IMR-90 (cell line): Measurements from ENCODE around the gene TRIP4. TPM values are rescaled to one million over a fixed set of nuclear protein-coding genes. Genes with fewer than 3 reads are reported as not detected.
"Not testable (repeated sequence)": the region's sequence is repeated elsewhere in the genome, so short reads cannot be mapped to it uniquely, and the experiment has no call there.

Experiments
- ATAC-seq: fragments of 200-7000 bp; cut with Tn5 transposase; 2 replicates; pipeline ENCODE4 v1.9.1; 2020; ENCODE audit warnings: low read depth, mild to moderate bottlenecking, moderate library complexity
- BruUV-seq: library from RNA; stranded (reverse); fragments of 400-500 nt; replicated peaks from 2 replicates; lab custom pipeline; 2021; lab: Mats Ljungman, UMichigan
- CTCF ChIA-PET: fragments of 300-600 bp; formaldehyde crosslinking; extraction: SDS; loops from one replicate; lab custom pipeline; 2021; ENCODE audit warnings: antibody characterized with exemption; lab: Yijun Ruan, JAX
- POLR2A ChIA-PET: fragments of 300-600 bp; sonication (Branson Sonifier 250); formaldehyde crosslinking; loops from one replicate; lab custom pipeline; 2022; ENCODE audit warnings: antibody characterized with exemption; ENCODE audit not compliant: unreplicated experiment; lab: Charles Lee
- DNase-seq: peaks from one replicate; pipeline ENCODE4 v3.0.0; 2013
- H2AFZ ChIP-seq: replicated peaks from 2 replicates; pipeline ENCODE3; 2013; ENCODE audit warnings: low read length, mild to moderate bottlenecking; ENCODE audit not compliant: poor library complexity
- H2AK5ac ChIP-seq: 2 replicates; pipeline ENCODE4 v1.6.1; 2013; ENCODE audit warnings: low read depth, low read length, inconsistent platforms
- H2AK9ac ChIP-seq: replicated peaks from 2 replicates; pipeline ENCODE3; 2013; ENCODE audit warnings: mild to moderate bottlenecking, low read depth, low read length, moderate library complexity; ENCODE audit not compliant: poor library complexity
- H2BK120ac ChIP-seq: 2 replicates; pipeline ENCODE4 v1.6.1; 2013; ENCODE audit warnings: low read depth, low read length, inconsistent platforms
- H2BK15ac ChIP-seq: 3 replicates; pipeline ENCODE4 v1.6.1; 2013; ENCODE audit warnings: low read depth, low read length, inconsistent platforms
- H2BK20ac ChIP-seq: 2 replicates; pipeline ENCODE4 v1.6.1; 2013; ENCODE audit warnings: low read depth, mild to moderate bottlenecking, inconsistent platforms, low read length, moderate library complexity
- H2BK5ac ChIP-seq: 2 replicates; pipeline ENCODE4 v1.6.1; 2013; ENCODE audit warnings: mild to moderate bottlenecking, low read depth, low read length, inconsistent platforms; ENCODE audit not compliant: poor library complexity, severe bottlenecking
- H3K14ac ChIP-seq: replicated peaks from 2 replicates; pipeline ENCODE4 v1.6.1; 2013; ENCODE audit warnings: low read depth, low read length, inconsistent platforms
- H3K18ac ChIP-seq: 2 replicates; pipeline ENCODE4 v1.6.1; 2013; ENCODE audit warnings: low read depth, low read length, control low read depth
- H3K23ac ChIP-seq: 2 replicates; pipeline ENCODE4 v1.6.1; 2013; ENCODE audit warnings: low read depth, low read length, inconsistent platforms
- H3K27ac ChIP-seq: 2 replicates; pipeline ENCODE4 v1.5.1; 2013; ENCODE audit warnings: mild to moderate bottlenecking, control low read depth, low read length; ENCODE audit not compliant: insufficient read depth
- H3K27me3 ChIP-seq: 2 replicates; pipeline ENCODE4 v1.6.1; 2013; ENCODE audit warnings: low read length; ENCODE audit not compliant: control insufficient read depth, insufficient read depth
- H3K36me3 ChIP-seq: 2 replicates; pipeline ENCODE4 v1.6.1; 2013; ENCODE audit warnings: low read length, mixed read lengths; ENCODE audit not compliant: control insufficient read depth, insufficient read depth
- H3K4ac ChIP-seq: 2 replicates; pipeline ENCODE4 v1.6.1; 2013; ENCODE audit warnings: low read depth, low read length, inconsistent platforms
- H3K4me1 ChIP-seq: 2 replicates; pipeline ENCODE4 v1.6.1; 2013; ENCODE audit warnings: low read length, mixed read lengths; ENCODE audit not compliant: control insufficient read depth, insufficient read depth
- H3K4me2 ChIP-seq: 2 replicates; pipeline ENCODE4 v1.6.1; 2013; ENCODE audit warnings: low read depth, mild to moderate bottlenecking, control low read depth, low read length, moderate library complexity
- H3K4me3 ChIP-seq: 2 replicates; pipeline ENCODE4 v1.5.1; 2013; ENCODE audit warnings: low read depth, mild to moderate bottlenecking, control low read depth, low read length, moderate library complexity; ENCODE audit not compliant: insufficient read depth
- H3K56ac ChIP-seq: 2 replicates; pipeline ENCODE4 v1.6.1; 2013; ENCODE audit warnings: low read length, inconsistent platforms; ENCODE audit not compliant: insufficient read depth; ENCODE audit errors: extremely low read depth
- H3K79me1 ChIP-seq, 2 experiments: 2 replicates each; pipeline ENCODE4 v1.6.1; 2013; ENCODE audit warnings: low read length in 2 of 2, inconsistent platforms in 1 of 2, low read depth in 1 of 2
- H3K9ac ChIP-seq: 2 replicates; pipeline ENCODE4 v1.6.1; 2013; ENCODE audit warnings: low read depth, low read length, control low read depth
- H3K9me1 ChIP-seq: 2 replicates; pipeline ENCODE4 v1.6.1; 2013; ENCODE audit warnings: low read length, inconsistent platforms; ENCODE audit not compliant: insufficient read depth
- H3K9me3 ChIP-seq: 2 replicates; pipeline ENCODE4 v1.6.1; 2013; ENCODE audit warnings: low read length; ENCODE audit not compliant: control insufficient read depth, insufficient read depth
- H4K20me1 ChIP-seq: 2 replicates; pipeline ENCODE4 v1.6.1; 2013; ENCODE audit warnings: low read length, inconsistent platforms; ENCODE audit not compliant: insufficient read depth
- H4K5ac ChIP-seq: 2 replicates; pipeline ENCODE4 v1.6.1; 2013; ENCODE audit warnings: mild to moderate bottlenecking, low read depth, low read length, control low read depth
- H4K8ac ChIP-seq, 2 experiments: 2 replicates each; pipeline ENCODE4 v1.6.1; 2013; ENCODE audit warnings: low read depth in 2 of 2, low read length in 2 of 2, control low read depth in 1 of 2, inconsistent platforms in 1 of 2
- H4K91ac ChIP-seq: 2 replicates; pipeline ENCODE4 v1.6.1; 2013; ENCODE audit warnings: low read depth, low read length, inconsistent platforms; ENCODE audit not compliant: insufficient read depth
- WGBS, 2 experiments: methylation state at CpG; one replicate each; pipeline versions ENCODE4 v1.1.5 to v1.1.7; 2013; ENCODE audit warnings: missing lambda C conversion rate in 2 of 2; ENCODE audit not compliant: insufficient read length in 1 of 2; ENCODE audit errors: extremely low coverage in 2 of 2; 5-methylcytosine and 5-hydroxymethylcytosine counted together
- dilution Hi-C: fragments of 300-500 bp; cut with HindIII; formaldehyde crosslinking; loops from one replicate; pipeline ENCODE4 v1.14.3; 2018; ENCODE audit warnings: low sequenced_read_pairs; ENCODE audit not compliant: unreplicated experiment
- in situ Hi-C: fragments of 300-500 bp; cut with MboI; formaldehyde crosslinking; loops from 3 replicates; pipeline ENCODE4 v1.14.3; 2019; ENCODE audit warnings: low sequenced_read_pairs, inconsistent platforms, mixed read lengths
- intact Hi-C: fragments of 100-400 bp; cut with micrococcal nuclease; formaldehyde crosslinking; loops from 2 replicates; pipeline ENCODE4 v1.10.0; 2022
- polyA plus RNA-seq, 3 experiments: library from polyadenylated mRNA; depleted of rRNA; stranded (reverse); fragments of >200 nt; gene quantifications; 2 replicates each; pipeline ENCODE4 v1.2.3, GENCODE V29; 2012; ENCODE audit warnings: low replicate concordance in 1 of 3
- total RNA-seq: library from RNA; depleted of rRNA; stranded (reverse); fragments of >200 nt; gene quantifications from 2 replicates; pipeline ENCODE4 v1.2.3, GENCODE V29; 2012

The TRIP4 gene
- total and polyA plus RNA-seq, 2 of the 4 experiments (the other 2 are of a cell fraction): 13.1 to 19.4 TPM

DNA sequence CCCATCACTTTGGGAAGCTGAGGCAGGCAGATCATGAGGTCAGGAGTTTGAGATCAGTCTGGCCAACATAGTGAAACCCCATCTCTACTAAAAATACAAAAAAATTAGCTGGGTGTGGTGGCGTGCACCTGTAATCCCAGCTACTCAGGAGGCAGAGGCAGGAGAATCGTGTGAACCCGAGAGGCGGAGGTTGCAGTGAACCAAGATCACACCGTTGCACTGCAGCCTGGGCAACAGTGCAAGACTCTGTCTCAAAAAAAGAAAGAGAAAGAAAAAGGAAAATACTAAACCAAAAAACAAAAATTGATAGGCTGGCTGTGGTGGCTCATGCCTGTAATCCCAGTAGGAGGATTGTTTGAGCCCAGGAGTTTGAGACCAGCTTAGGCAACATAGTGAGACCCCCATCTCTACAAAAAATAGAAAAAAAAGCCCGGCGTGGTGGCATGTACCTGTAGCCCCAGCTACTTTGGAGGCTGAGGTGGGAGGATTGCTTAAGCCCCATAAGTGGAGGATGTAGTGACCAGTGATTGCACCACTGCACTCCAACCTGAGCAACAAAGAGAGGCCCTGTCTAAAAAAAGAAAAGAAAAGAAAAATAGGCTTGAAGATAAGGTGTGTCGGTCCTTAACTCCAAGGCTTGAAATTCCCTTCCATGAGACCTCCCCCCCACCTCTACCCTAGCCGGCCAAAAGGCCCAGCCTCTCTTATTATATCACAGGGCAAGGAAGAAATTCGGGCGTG lies 7.3 kb upstream of the TRIP4 start:
- POLR2A ChIA-PET, H2AK5ac ChIP-seq, H2BK120ac ChIP-seq, H3K27ac ChIP-seq, intact Hi-C loops, H2BK20ac ChIP-seq, H4K91ac ChIP-seq, H3K27me3 ChIP-seq, DNase-seq, H2BK15ac ChIP-seq, H4K5ac ChIP-seq, dilution Hi-C loops, ATAC-seq, H3K18ac ChIP-seq, in situ Hi-C loops, H3K4me1 ChIP-seq, H3K9me3 ChIP-seq, H3K9me1 ChIP-seq, H4K20me1 ChIP-seq, H2BK5ac ChIP-seq, CTCF ChIA-PET, H3K36me3 ChIP-seq: not testable (repeated sequence)
- Histone ChIP-seq H3K4me3 (peak overlapping the region; percentile 71; the same call in 1 of the 2 replicates), H3K14ac (peak overlapping the region; percentile 15; the same call in 1 of the 2 replicates), H4K8ac (peak overlapping the region in 1 of 2 experiments; percentile 6; a peak in 1 of 4 replicates), H3K4ac (peak overlapping the region; percentile 12; the same call in 1 of the 2 replicates), H3K79me1 (peaks cover 0 to 20% of the 10 kb centered on the region in 2 experiments; a peak in 2 of 4 replicates), H3K4me2 (peak overlapping the region; percentile 87), H2AFZ (peak overlapping the region; percentile 87), H3K9ac (peak overlapping the region; percentile 38; the same call in 1 of the 2 replicates), H3K56ac (0 out of 2 replicates have a peak overlapping the region, but pooled peaks have one; percentile 40), H3K23ac (peak overlapping the region; percentile 60; the same call in 1 of the 2 replicates), H2AK9ac (peak overlapping the region; percentile 51)
- TSS peak; percentile 59 for BruUV-seq
- WGBS, 2 experiments: no CpG with 5 or more reads among the region's 11 CpGs
